GM15510 (cell line): ENCODE data around the gene ARSK.

Experiments used
- POLR2A ChIP-seq: IDR thresholded peaks from 3 replicates; pipeline ENCODE4 v1.6.1; 2011; ENCODE audit warnings: borderline replicate concordance; ENCODE audit not compliant: insufficient read length; ENCODE audit errors: extremely low read depth

The ARSK gene

DNA sequence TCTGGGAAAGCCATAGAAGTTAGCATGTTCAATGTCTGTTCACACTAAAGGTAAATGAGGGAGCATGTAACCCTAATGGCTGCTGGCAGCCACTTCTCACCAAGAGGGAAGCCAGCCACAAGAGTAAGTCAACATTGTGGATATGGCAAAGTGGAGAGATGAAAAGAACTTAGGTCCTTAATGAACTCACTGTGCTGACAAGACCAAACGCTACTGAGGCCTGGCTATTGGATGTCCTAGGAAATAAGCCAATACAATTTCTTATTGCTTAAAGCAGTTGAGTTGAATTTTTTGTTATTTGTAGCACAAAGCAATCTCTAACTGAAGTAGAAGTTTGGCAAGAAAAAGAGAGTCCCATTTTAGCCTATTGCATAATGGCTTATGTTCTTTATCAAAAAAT is 71.8 kb downstream of the ARSK start:
- TF ChIP-seq POLR2A, result no peak

DNA sequence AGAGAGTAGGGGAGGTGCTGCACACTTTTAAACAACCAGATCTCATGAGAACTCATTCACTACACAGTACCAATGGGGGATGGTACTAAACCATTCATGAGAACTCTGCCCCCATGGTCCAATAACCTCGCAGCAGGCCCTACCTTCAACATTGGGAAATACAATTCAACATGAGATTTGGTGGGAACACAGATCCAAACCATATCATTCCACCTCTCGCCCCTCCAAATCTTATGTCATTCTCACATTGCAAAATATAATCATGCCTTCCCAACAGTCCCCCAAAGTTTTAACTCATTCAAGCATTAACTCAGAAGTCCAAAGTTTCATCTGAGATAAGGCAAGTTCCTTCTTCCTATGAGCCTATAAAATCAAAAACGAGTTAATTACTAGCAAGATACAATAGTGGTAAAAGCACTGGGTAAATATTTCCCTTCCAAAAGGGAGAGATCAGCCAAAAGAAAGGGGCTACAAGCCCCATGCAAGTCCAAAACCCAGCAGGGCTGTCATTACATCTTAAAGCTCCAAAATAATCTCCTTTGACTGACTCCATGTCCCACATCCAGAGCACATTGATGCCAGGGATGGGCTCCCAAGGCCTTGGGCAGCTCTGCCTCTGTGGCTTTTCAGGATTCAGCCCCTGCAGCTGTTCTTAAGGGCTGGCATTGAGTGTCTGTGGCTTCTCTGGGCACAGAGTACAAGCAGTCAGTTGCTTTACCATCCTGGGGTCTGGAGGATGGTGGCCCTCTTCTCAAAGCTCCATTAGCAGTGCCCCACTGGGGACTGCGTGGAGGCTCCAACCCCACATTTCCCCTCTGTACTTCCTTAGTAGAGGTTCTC is 73.3 kb downstream of the ARSK start:
- TF ChIP-seq POLR2A, result no peak

DNA sequence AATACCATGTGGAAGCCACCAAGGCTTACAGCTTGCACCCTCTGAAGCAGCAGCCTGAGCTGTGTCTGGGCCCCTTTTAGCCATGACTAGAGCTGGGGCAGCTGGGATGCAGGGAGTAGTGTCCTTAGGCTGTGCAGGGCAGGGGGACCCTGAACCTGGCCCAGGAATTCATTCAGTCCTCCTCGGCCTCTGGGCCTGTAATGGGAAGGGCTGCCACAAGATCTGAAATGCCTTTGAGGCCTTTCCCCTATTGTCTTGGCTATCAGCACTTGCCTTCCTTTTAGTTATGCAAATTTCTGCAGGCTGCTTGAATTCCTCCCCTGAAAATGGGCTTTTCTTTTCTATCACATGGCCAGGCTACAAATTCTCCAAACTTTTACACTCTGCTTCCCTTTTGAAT is 74.0 kb downstream of the ARSK start:
- no peak for TF ChIP-seq POLR2A

DNA sequence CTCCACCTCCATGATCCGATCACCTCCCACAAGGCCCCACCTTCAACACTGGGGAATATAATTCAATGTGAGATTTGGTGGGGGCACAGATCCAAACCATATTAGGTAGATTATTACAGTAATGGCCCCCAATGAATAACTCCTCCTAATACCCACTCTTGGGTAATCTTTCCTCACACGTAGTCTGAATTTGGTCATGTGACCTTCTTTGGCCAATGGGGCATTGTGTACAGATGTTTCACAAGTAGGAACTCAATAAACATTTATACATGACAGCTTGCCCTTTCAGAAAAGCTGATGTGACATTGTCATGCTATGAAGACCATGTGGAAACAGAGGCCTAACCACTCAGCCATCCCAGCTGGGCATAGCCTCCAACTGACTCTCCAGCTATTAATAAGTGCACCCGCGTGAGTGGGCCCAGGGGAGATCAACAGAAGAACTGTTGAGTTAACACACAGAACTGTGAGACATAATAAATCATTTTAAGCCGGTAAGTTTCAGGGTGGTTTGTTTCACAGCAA is 75.6 kb downstream of the ARSK start:
- no peak for TF ChIP-seq POLR2A

DNA sequence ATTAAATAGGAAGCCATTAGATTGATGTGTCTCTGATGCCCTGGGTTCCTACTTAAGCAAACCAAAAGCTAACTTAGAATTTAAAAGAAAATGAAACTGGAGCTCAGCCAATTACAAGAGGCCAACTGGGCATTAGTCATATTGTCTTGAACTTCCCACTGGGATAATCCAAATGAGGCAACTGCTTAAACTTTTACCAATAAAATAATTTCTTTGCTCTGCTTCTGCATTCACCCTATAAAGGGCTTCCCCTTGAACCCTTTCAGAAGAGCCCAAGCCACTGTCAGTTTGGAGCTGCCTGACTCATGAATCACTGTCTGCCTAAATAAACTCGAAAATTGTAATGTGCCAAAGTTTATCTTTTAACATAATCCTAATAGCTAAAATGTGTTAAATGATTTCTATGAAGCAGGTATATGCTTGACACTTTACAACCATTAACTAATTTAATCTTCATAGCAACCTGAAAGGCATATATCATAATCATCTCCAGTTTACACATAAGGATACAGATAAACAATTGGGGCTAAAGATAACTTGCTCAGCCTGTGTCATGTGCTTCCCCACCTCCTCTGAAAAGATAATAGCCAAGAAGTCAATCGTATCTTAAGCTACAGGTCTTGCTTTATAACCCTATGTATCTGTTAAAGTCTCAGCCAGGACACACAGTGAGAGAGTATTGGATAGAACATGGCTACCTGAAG is 76.5 kb downstream of the ARSK start:
- TF ChIP-seq POLR2A, result no peak

DNA sequence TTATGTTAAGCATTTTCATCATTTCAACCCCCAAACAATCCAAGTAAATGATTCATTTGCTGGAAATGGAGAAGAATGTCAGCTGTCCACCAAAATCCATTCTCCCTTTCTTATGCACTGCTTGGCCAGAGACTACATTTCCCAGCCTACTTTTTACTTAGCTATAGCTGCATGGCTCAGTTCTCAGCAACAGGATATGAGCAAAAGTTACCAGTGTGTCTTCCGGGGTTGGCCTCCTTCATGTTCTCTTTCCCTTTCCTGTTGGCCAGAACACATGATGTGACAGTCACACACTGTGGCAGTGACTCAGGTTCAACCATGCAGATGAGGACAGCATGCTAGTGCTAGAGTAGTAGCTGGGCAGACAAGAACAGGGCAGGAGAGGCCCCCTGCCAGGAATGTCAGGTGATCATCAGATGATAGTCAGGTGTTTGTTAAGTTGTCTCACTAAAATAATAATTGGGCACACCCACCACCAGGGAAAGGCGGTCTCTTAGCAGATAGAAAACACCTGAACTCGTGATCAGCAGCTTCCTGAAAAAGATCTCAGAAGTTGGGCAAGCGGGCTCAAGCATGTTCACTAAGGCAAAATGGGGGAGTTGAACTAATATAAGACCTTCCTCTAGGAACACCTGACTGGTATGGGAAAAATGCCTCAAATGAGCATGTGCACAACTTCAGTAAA is 77.2 kb downstream of the ARSK start:
- no peak for TF ChIP-seq POLR2A

DNA sequence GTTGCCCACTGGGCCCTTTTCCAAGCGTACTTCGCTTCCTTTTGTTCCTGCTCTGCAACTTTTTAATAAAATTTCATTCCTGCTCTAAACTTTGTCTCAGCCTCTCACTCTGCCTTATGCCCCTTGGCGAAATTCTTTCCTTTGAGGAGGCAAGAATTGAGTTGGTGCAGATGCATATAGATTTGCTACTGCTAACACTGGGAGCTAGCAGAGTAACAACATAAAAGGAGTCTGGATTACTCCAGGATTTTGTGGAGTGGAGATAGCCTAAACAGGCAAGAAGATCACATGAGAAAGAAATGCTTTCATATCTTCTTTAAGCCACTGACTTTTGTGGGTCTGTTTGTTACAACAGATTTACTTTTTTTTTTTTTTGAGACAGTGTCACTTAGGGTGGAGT is 78.8 kb downstream of the ARSK start:
- TF ChIP-seq POLR2A, result no peak

DNA sequence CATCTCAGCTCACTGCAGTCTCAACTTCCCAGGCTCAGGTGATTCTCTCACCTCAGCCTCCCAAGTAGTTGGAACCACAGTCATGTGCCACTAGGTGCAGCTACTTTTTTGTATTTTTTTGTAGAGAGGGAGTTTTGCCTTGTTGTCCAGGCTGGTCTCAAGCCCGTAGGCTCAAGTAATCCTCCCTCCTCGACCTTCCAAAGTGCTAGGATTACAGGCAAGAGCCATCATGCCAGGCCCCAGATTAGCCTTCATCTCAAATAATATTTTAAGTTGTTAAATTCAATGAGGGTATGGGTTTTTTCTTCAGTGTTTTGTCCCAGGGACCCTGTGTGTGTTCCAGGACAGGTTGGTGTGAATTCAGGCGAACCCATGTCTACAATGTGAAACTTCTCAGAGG is 79.2 kb downstream of the ARSK start:
- TF ChIP-seq POLR2A, result no peak

DNA sequence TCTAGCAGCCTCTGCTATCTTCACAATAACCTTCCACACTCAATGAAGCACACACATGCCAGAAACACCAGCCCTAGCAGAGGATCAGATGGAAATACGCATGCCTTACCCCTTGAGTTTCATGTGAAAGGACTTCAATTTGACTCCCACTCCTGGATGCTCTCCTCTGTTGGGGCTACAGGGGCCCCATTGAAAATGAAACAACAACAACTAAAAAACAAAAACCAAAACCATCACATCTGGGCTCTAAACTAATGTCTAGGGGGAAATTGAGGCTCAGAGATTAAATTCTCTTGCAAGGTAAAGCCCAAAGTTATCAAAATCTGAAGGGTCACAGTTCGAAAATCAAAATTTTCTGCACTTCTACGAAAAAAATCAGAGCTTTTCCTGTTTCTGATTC is 83.7 kb downstream of the ARSK start:
- TF ChIP-seq POLR2A, result no peak

DNA sequence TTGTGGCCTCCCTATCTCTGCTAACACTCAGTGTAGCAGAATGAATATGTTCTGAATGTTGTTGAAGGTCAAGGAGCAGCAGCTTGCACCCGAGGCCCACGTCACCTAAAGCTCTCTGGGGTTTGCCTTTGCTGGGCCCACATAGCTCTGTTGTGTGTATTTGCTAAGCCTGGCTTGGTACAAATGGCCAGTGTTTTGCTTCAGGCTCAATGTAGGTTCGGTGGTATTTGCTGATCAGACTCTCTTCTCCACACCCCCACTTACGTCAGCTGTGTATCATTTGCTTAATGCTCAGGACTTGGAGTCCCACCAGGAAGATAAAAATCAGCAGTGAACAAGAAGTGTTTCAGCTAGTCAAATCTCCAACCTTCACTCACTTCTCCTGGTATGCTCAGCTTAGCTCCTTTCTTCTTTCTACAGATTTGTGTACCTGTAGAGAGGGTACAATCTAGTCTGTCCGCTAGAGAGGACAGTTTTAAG is 86.9 kb downstream of the ARSK start:
- TF ChIP-seq POLR2A, result no peak

DNA sequence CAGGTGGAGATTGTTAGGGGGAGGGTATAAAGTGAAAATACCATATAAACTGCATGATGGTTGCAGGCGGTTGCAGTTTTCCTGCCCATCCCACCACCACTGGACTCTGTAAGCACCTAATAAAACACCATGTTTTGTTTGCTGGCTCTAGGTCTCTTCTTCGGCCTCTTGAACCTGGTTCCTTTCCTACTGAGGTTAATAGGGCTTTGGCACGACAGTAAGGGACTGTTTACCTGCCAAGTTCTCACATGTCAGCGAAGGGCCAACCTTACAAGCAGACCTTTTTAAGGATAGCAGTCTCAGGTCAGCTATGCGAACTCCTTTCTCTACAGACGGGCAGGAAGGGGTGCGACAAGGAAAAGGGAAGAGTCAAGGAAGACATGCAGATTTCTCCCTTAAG is 88.3 kb downstream of the ARSK start:
- TF ChIP-seq POLR2A, result no peak

DNA sequence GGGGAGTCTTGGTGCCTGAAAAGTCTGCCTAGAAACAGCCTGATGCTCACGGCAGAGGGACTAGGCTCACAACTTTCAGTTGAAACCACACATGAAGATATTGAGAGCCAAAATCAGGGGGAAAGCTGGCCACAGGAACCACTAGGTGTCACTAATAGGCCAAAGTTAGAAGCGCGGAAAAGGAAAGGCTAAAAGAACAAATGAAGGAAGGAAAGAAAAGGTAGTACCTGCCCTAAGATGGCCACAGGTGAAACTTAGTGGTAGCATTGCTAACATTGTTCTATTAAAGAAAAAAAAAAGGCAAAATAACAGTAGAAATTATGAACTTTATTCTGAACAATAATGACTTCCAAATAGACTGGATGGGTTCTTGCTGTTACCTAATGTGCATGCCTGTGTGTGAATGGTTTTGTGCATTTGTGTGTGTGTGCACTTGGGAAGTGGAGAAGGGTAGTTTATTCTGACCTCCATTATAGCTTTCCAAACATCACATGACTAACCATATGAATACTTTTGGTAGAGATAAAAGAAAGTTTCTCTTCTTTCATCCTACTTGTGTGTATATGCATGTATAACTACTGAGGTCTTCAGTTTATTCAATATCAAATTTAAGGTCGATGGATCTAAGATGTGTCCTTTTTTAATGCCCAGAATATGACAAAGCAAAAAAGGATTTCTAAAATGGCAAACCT is 89.6 kb downstream of the ARSK start:
- TF ChIP-seq POLR2A, result no peak

DNA sequence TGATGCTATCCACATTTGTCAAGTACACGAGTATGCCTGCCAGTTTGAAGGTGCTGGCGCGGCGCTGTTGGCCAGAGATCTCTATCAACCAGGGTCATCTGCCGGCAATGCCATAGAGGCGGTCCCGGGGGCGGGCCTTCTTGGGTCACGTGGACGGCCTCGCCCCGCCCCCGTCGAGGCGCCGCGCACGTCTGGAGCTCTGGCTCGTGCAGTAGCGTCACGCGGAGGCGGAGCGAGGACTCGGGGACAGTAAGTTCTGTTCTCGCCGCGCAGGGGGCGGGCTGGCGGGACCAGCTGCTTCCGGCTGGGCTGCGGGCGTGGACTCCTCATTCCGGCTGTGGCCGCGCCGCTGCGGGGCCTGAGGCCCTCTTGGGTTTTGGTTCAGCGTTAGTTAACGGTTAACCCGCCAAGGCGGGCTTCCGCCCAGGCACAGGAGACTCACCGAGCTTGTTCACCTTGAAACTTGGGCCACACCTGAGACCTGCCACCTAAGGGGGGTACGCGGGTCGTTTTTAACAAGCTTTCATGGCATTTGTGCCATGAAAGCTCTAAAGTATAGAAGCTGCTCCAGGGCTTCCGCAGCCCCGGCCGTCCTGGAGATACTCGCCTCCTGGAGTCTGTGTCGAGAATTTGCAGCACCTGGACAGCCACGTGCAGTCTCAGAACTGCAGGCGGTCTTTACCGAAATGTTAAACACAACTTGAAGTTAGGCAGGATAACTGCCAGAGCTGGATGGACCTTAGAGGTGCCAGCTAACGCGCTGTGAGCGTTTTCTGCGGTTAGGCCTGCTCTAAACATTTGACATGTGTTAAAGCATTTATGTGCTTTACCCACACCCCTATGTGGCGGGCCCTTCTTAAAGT is 91.9 kb downstream of the ARSK start, which contains the start of gene RFESD:
RFESD (plus strand) TSS at position 209 of the 863 bp plus-strand sequence. CDS start 5,495 bp downstream, outside the sequence.
- TF ChIP-seq POLR2A, result peak; percentile 85
